C4-2B (cell line): ENCODE measurements around the gene MMS22L.

Source experiments
- H3K27ac ChIP-seq: fragments of 450-650 bp; 2 replicates; pipeline ENCODE4 v1.5.1; 2017
- CTCF ChIP-seq: fragments of 450-650 bp; conservative IDR thresholded peaks from 2 replicates; pipeline ENCODE4 v1.5.1; 2017; ENCODE audit warnings: mild to moderate bottlenecking
- ZFX ChIP-seq: fragments of 450-650 bp; IDR thresholded peaks from 2 replicates; pipeline ENCODE4 v1.6.1; 2017

The MMS22L gene

GRCh38 chr6:97305414-97306066 lies 22.5 kb upstream of the MMS22L start:
- H3K27ac ChIP-seq, result no peak overlapping the region
- TF ChIP-seq CTCF (no peak), ZFX (no peak)

- TF ChIP-seq CTCF (no peak), ZFX (no peak)
These were observed 21.7 kb upstream of the MMS22L start for GRCh38 chr6:97304701-97305100.

GRCh38 chr6:97294451-97294850 lies 11.4 kb upstream of the MMS22L start:
- no peak for TF ChIP-seq ZFX
- TF ChIP-seq CTCF, result no peak
- no peak overlapping the region for H3K27ac ChIP-seq

More at GRCh38 chr6:97304701-97305100, 21.7 kb upstream of the MMS22L start:
- no peak overlapping the region for H3K27ac ChIP-seq

- TF ChIP-seq ZFX (no peak), CTCF (no peak)
- H3K27ac ChIP-seq, result no peak overlapping the region
These were observed 10.2 kb upstream of the MMS22L start for GRCh38 chr6:97293198-97293696.

GRCh38 chr6:97292671-97293070 lies 9.7 kb upstream of the MMS22L start:
- no peak overlapping the region for H3K27ac ChIP-seq
- TF ChIP-seq CTCF, result no peak
- TF ChIP-seq ZFX, result no peak

GRCh38 chr6:97291896-97292295 lies 8.9 kb upstream of the MMS22L start:
- no peak overlapping the region for H3K27ac ChIP-seq
- TF ChIP-seq ZFX, result no peak
- TF ChIP-seq CTCF, result no peak

GRCh38 chr6:97289332-97289731 lies 6.3 kb upstream of the MMS22L start:
- TF ChIP-seq ZFX (no peak), CTCF (no peak)
- no peak overlapping the region for H3K27ac ChIP-seq
